IMR-90 (cell line): Measurements from ENCODE around the gene ZNF555. TPM values are rescaled to one million over a fixed set of nuclear protein-coding genes. Genes with fewer than 3 reads are reported as not detected.

Source experiments
- ATAC-seq: fragments of 200-7000 bp; cut with Tn5 transposase; 2 replicates; pipeline ENCODE4 v1.9.1; 2020; ENCODE audit warnings: low read depth, mild to moderate bottlenecking, moderate library complexity
- BruUV-seq: library from RNA; stranded (reverse); fragments of 400-500 nt; replicated peaks from 2 replicates; lab custom pipeline; 2021; lab: Mats Ljungman, UMichigan
- CTCF ChIA-PET: fragments of 300-600 bp; formaldehyde crosslinking; extraction: SDS; loops from one replicate; lab custom pipeline; 2021; ENCODE audit warnings: antibody characterized with exemption; lab: Yijun Ruan, JAX
- POLR2A ChIA-PET: fragments of 300-600 bp; sonication (Branson Sonifier 250); formaldehyde crosslinking; loops from one replicate; lab custom pipeline; 2022; ENCODE audit warnings: antibody characterized with exemption; ENCODE audit not compliant: unreplicated experiment; lab: Charles Lee
- DNase-seq: peaks from one replicate; pipeline ENCODE4 v3.0.0; 2013
- H2AFZ ChIP-seq: replicated peaks from 2 replicates; pipeline ENCODE3; 2013; ENCODE audit warnings: low read length, mild to moderate bottlenecking; ENCODE audit not compliant: poor library complexity
- H2AK5ac ChIP-seq: 2 replicates; pipeline ENCODE4 v1.6.1; 2013; ENCODE audit warnings: low read depth, low read length, inconsistent platforms
- H2AK9ac ChIP-seq: replicated peaks from 2 replicates; pipeline ENCODE3; 2013; ENCODE audit warnings: mild to moderate bottlenecking, low read depth, low read length, moderate library complexity; ENCODE audit not compliant: poor library complexity
- H2BK120ac ChIP-seq: 2 replicates; pipeline ENCODE4 v1.6.1; 2013; ENCODE audit warnings: low read depth, low read length, inconsistent platforms
- H2BK15ac ChIP-seq: 3 replicates; pipeline ENCODE4 v1.6.1; 2013; ENCODE audit warnings: low read depth, low read length, inconsistent platforms
- H2BK20ac ChIP-seq: 2 replicates; pipeline ENCODE4 v1.6.1; 2013; ENCODE audit warnings: low read depth, mild to moderate bottlenecking, inconsistent platforms, low read length, moderate library complexity
- H2BK5ac ChIP-seq: 2 replicates; pipeline ENCODE4 v1.6.1; 2013; ENCODE audit warnings: mild to moderate bottlenecking, low read depth, low read length, inconsistent platforms; ENCODE audit not compliant: poor library complexity, severe bottlenecking
- H3K14ac ChIP-seq: replicated peaks from 2 replicates; pipeline ENCODE4 v1.6.1; 2013; ENCODE audit warnings: low read depth, low read length, inconsistent platforms
- H3K18ac ChIP-seq: 2 replicates; pipeline ENCODE4 v1.6.1; 2013; ENCODE audit warnings: low read depth, low read length, control low read depth
- H3K23ac ChIP-seq: 2 replicates; pipeline ENCODE4 v1.6.1; 2013; ENCODE audit warnings: low read depth, low read length, inconsistent platforms
- H3K27ac ChIP-seq: 2 replicates; pipeline ENCODE4 v1.5.1; 2013; ENCODE audit warnings: mild to moderate bottlenecking, control low read depth, low read length; ENCODE audit not compliant: insufficient read depth
- H3K27me3 ChIP-seq: 2 replicates; pipeline ENCODE4 v1.6.1; 2013; ENCODE audit warnings: low read length; ENCODE audit not compliant: control insufficient read depth, insufficient read depth
- H3K36me3 ChIP-seq: 2 replicates; pipeline ENCODE4 v1.6.1; 2013; ENCODE audit warnings: low read length, mixed read lengths; ENCODE audit not compliant: control insufficient read depth, insufficient read depth
- H3K4ac ChIP-seq: 2 replicates; pipeline ENCODE4 v1.6.1; 2013; ENCODE audit warnings: low read depth, low read length, inconsistent platforms
- H3K4me1 ChIP-seq: 2 replicates; pipeline ENCODE4 v1.6.1; 2013; ENCODE audit warnings: low read length, mixed read lengths; ENCODE audit not compliant: control insufficient read depth, insufficient read depth
- H3K4me2 ChIP-seq: 2 replicates; pipeline ENCODE4 v1.6.1; 2013; ENCODE audit warnings: low read depth, mild to moderate bottlenecking, control low read depth, low read length, moderate library complexity
- H3K4me3 ChIP-seq: 2 replicates; pipeline ENCODE4 v1.5.1; 2013; ENCODE audit warnings: low read depth, mild to moderate bottlenecking, control low read depth, low read length, moderate library complexity; ENCODE audit not compliant: insufficient read depth
- H3K56ac ChIP-seq: 2 replicates; pipeline ENCODE4 v1.6.1; 2013; ENCODE audit warnings: low read length, inconsistent platforms; ENCODE audit not compliant: insufficient read depth; ENCODE audit errors: extremely low read depth
- H3K79me1 ChIP-seq, 2 experiments: 2 replicates each; pipeline ENCODE4 v1.6.1; 2013; ENCODE audit warnings: low read length in 2 of 2, inconsistent platforms in 1 of 2, low read depth in 1 of 2
- H3K9ac ChIP-seq: 2 replicates; pipeline ENCODE4 v1.6.1; 2013; ENCODE audit warnings: low read depth, low read length, control low read depth
- H3K9me1 ChIP-seq: 2 replicates; pipeline ENCODE4 v1.6.1; 2013; ENCODE audit warnings: low read length, inconsistent platforms; ENCODE audit not compliant: insufficient read depth
- H3K9me3 ChIP-seq: 2 replicates; pipeline ENCODE4 v1.6.1; 2013; ENCODE audit warnings: low read length; ENCODE audit not compliant: control insufficient read depth, insufficient read depth
- H4K20me1 ChIP-seq: 2 replicates; pipeline ENCODE4 v1.6.1; 2013; ENCODE audit warnings: low read length, inconsistent platforms; ENCODE audit not compliant: insufficient read depth
- H4K5ac ChIP-seq: 2 replicates; pipeline ENCODE4 v1.6.1; 2013; ENCODE audit warnings: mild to moderate bottlenecking, low read depth, low read length, control low read depth
- H4K8ac ChIP-seq, 2 experiments: 2 replicates each; pipeline ENCODE4 v1.6.1; 2013; ENCODE audit warnings: low read depth in 2 of 2, low read length in 2 of 2, control low read depth in 1 of 2, inconsistent platforms in 1 of 2
- H4K91ac ChIP-seq: 2 replicates; pipeline ENCODE4 v1.6.1; 2013; ENCODE audit warnings: low read depth, low read length, inconsistent platforms; ENCODE audit not compliant: insufficient read depth
- CEBPB ChIP-seq: IDR thresholded peaks from 2 replicates; pipeline ENCODE4 v1.6.1; 2012; ENCODE audit warnings: low read depth, low read length, improper control_type of control experiment
- CHD1 ChIP-seq: IDR thresholded peaks from 2 replicates; pipeline ENCODE4 v1.6.1; 2012; ENCODE audit warnings: low read depth, low read length, improper control_type of control experiment
- ELK1 ChIP-seq: fragments of 150-350 bp; IDR thresholded peaks from 2 replicates; pipeline ENCODE4 v1.6.1; 2016; ENCODE audit warnings: low read depth, mild to moderate bottlenecking, low read length, moderate library complexity, borderline replicate concordance
- FOS ChIP-seq: fragments of 150-350 bp; IDR thresholded peaks from 2 replicates; pipeline ENCODE4 v1.6.1; 2016; ENCODE audit warnings: low read depth, low read length
- MAZ ChIP-seq: IDR thresholded peaks from 2 replicates; pipeline ENCODE4 v1.6.1; 2012; ENCODE audit warnings: low read depth, mild to moderate bottlenecking, low read length, improper control_type of control experiment, moderate library complexity, borderline replicate concordance
- POLR2A ChIP-seq: IDR thresholded peaks from 2 replicates; pipeline ENCODE4 v1.6.1; 2012; ENCODE audit warnings: mild to moderate bottlenecking, low read depth, low read length
- RAD21 ChIP-seq: IDR thresholded peaks from 2 replicates; pipeline ENCODE4 v1.6.1; 2012; ENCODE audit warnings: low read length, improper control_type of control experiment
- RCOR1 ChIP-seq: IDR thresholded peaks from 2 replicates; pipeline ENCODE4 v1.6.1; 2012; ENCODE audit warnings: mild to moderate bottlenecking, low read length, improper control_type of control experiment; ENCODE audit not compliant: insufficient replicate concordance
- USF2 ChIP-seq: fragments of 150-350 bp; IDR thresholded peaks from 2 replicates; pipeline ENCODE4 v1.6.1; 2017; ENCODE audit warnings: mild to moderate bottlenecking, antibody characterized with exemption, low read length, low read depth
- WGBS, 2 experiments: methylation state at CpG; one replicate each; pipeline versions ENCODE4 v1.1.5 to v1.1.7; 2013; ENCODE audit warnings: missing lambda C conversion rate in 2 of 2; ENCODE audit not compliant: insufficient read length in 1 of 2; ENCODE audit errors: extremely low coverage in 2 of 2; 5-methylcytosine and 5-hydroxymethylcytosine counted together
- dilution Hi-C: fragments of 300-500 bp; cut with HindIII; formaldehyde crosslinking; loops from one replicate; pipeline ENCODE4 v1.14.3; 2018; ENCODE audit warnings: low sequenced_read_pairs; ENCODE audit not compliant: unreplicated experiment
- in situ Hi-C: fragments of 300-500 bp; cut with MboI; formaldehyde crosslinking; loops from 3 replicates; pipeline ENCODE4 v1.14.3; 2019; ENCODE audit warnings: low sequenced_read_pairs, inconsistent platforms, mixed read lengths
- intact Hi-C: fragments of 100-400 bp; cut with micrococcal nuclease; formaldehyde crosslinking; loops from 2 replicates; pipeline ENCODE4 v1.10.0; 2022
- polyA plus RNA-seq, 3 experiments: library from polyadenylated mRNA; depleted of rRNA; stranded (reverse); fragments of >200 nt; gene quantifications; 2 replicates each; pipeline ENCODE4 v1.2.3, GENCODE V29; 2012; ENCODE audit warnings: low replicate concordance in 1 of 3
- total RNA-seq: library from RNA; depleted of rRNA; stranded (reverse); fragments of >200 nt; gene quantifications from 2 replicates; pipeline ENCODE4 v1.2.3, GENCODE V29; 2012

The ZNF555 gene
- total and polyA plus RNA-seq, 2 of the 4 experiments (the other 2 are of a cell fraction): 2.8 to 9.7 TPM

DNA sequence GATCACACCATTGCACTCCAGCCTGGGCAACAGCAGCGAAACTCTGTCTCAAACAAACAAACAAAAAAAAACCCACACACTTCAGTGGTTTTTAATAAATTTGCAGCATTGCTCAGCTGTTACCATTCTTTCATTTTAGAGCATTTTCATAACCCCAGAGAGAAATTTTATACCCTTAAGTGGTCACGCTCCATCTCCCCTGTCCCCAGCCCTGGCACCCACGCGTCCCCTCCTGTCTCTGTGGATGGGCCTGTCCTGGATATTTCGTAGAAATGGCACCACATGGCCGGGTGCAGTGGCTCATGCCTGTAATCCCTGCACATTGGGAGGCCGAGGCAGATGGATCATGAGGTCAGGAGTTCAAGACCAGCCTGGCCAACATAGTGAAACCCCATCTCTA is 48.1 kb upstream of the ZNF555 start:
- Histone ChIP-seq H3K14ac (no peak overlapping the region), H2BK120ac (no peak overlapping the region), H3K9ac (no peak overlapping the region), H3K27me3 (no peaks in the 10 kb centered on the region), H4K8ac (no peak overlapping the region), H2BK5ac (no peak overlapping the region), H3K79me1 (peaks cover 3 to 47% of the 10 kb centered on the region in 2 experiments; a peak in 3 of 4 replicates), H2BK20ac (no peak overlapping the region), H3K23ac (no peak overlapping the region), H4K5ac (no peak overlapping the region), H4K20me1 (no peaks in the 10 kb centered on the region; the same call in none of the 2 replicates), H3K9me1 (no peaks in the 10 kb centered on the region; the same call in 1 of the 2 replicates), H3K27ac (no peak overlapping the region), H3K4me3 (no peak overlapping the region), H3K4me1 (no peaks in the 10 kb centered on the region), H2AFZ (no peak overlapping the region), H3K18ac (no peak overlapping the region), H2AK5ac (no peak overlapping the region), H4K91ac (no peak overlapping the region), H3K4me2 (no peak overlapping the region), H3K36me3 (peaks cover 40% of the 10 kb centered on the region), H3K4ac (no peak overlapping the region), H2AK9ac (no peak overlapping the region), H3K56ac (no peak overlapping the region), H3K9me3 (no peaks in the 10 kb centered on the region), H2BK15ac (no peak overlapping the region)
- in situ Hi-C loops: no loop called here
- POLR2A ChIA-PET: no interaction called here
- DNase-seq (no peak), ATAC-seq (no peak)
- no TSS peak for BruUV-seq
- intact Hi-C loops: no loop called here
- CTCF ChIA-PET: no interaction called here
- TF ChIP-seq ELK1 (no peak), POLR2A (no peak), MAZ (no peak), RCOR1 (no peak), CEBPB (no peak), USF2 (no peak), CHD1 (no peak), FOS (no peak), RAD21 (no peak)
- 100% methylated on average over 4 of the region's 7 CpGs; no CpG with 5 or more reads in 1 of the 2 experiments for WGBS, 2 experiments
- dilution Hi-C loops: no loop called here
